ENCODE results near the gene ZNF142. TPM values are rescaled to one million over a fixed set of nuclear protein-coding genes. Genes with fewer than 3 reads are reported as not detected.
"Not testable (repeated sequence)": the region's sequence is repeated elsewhere in the genome, so short reads cannot be mapped to it uniquely, and the experiment has no call there.

The ZNF142 gene
- total RNA-seq, 1 experiment from 2014 or later: 29.2 TPM

DNA sequence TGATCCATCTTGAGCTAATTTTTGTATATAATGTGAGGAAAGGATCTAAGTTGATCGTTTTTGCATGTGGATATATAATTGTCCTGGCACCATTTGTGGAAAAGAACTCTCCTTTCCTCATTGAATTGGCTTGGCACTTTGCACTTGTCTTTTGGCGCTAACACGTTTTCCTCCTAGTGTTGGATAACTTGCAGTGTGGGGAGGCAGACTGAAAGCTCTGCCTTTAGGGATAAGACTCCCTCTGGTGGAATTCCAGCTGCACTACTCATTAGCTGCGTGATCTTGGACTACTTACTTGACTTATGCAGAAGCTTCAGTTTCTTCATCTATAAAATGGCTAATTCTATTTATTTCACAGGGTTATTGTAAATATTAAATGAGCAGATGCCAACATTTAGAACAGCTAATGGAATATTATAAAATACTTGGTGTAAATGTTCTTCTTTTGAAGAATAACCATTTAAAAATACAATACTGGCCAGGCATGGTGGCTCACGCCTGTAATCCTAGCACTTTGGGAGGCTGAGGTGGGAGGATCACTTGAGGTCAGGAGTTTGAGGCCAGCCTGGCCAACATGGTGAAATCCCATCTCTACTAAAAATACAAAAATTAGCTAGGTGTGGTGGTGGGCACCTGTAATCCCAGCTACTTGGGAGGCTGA lies 28.1 kb upstream of the ZNF142 start:
- POLR2A ChIA-PET: interaction anchor here (1.0 kb wide), 1 partner anchor 160 kb away, joined by 3 read pairs; no protein-coding TSS in a partner anchor
- not testable (repeated sequence) for H3K4me1 ChIP-seq (ENCODE audit: control insufficient read depth in 1 of 2, insufficient read depth in 2 of 2, low read length in 2 of 2); H2AFZ ChIP-seq (ENCODE audit: low read depth, low read length, poor library complexity, severe bottlenecking); H4K20me1 ChIP-seq (ENCODE audit: insufficient read depth); H3K27ac ChIP-seq (ENCODE audit: low read depth, low read length); H3K9me2 ChIP-seq (ENCODE audit: insufficient read depth); H3K9ac ChIP-seq (ENCODE audit: low read length); H3K79me2 ChIP-seq (ENCODE audit: insufficient read depth, low read length); H3K9me3 ChIP-seq (ENCODE audit: control insufficient read depth in 1 of 2, insufficient read depth in 1 of 2, low read depth in 1 of 2, low read length in 2 of 2); BruUV-seq (replicated peaks); H3K36me3 ChIP-seq (ENCODE audit: control insufficient read depth in 1 of 2, insufficient read depth in 2 of 2, low read length in 2 of 2); H3K27me3 ChIP-seq (ENCODE audit: insufficient read depth, low read length); H3K4me3 ChIP-seq (replicated peaks in 1 of 2; ENCODE audit: low read depth in 1 of 2, low read length in 2 of 2); H3K4me2 ChIP-seq (ENCODE audit: low read length)
- RAD21 ChIA-PET (ENCODE audit: low non-redundant PET in 1 of 2, low total read pairs in 2 of 2, uncharacterized antibody in 2 of 2, unreplicated experiment in 2 of 2): interaction anchor here (0.8 to 1.2 kb wide), 2 partner anchors 29 kb away, joined by 3 to 7 read pairs; partner anchors contain the start of genes BCS1L (in 1 of the 2) and ZNF142 (in 1 of the 2)
- CTCF ChIA-PET: interaction anchor here (0.8 to 2.3 kb wide), 15 partner anchors 9 to 902 kb away, joined by 3 to 41 read pairs (median 6); partner anchors contain the start of genes AAMP, BCS1L, PNKD and RNF25
- intact Hi-C loops (cut with micrococcal nuclease): loop anchor here (1.0 kb wide), 2 partner anchors 28 to 160 kb away; partner anchors contain the start of genes BCS1L and ZNF142
- DNase-seq (ENCODE audit: low read depth, low spot score) (peak; percentile 73), ATAC-seq (peak; percentile 100)
- peak; percentile 21; the same call in 1 of the 2 replicates for TF ChIP-seq CBX3 (IDR thresholded peaks at IDR 0.05; ENCODE audit: low read depth)
- peak; percentile 30 for TF ChIP-seq YY1 (IDR thresholded peaks at IDR 0.05; ENCODE audit: extremely low read depth, insufficient replicate concordance, low read depth, low read length)
- TF ChIP-seq, protein P1, sequence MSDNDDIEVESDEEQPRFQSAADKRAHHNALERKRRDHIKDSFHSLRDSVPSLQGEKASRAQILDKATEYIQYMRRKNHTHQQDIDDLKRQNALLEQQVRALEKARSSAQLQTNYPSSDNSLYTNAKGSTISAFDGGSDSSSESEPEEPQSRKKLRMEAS (IDR thresholded peaks at IDR 0.05): peak; percentile 46; the same call in 1 of the 2 replicates
- TF ChIP-seq, protein P2, sequence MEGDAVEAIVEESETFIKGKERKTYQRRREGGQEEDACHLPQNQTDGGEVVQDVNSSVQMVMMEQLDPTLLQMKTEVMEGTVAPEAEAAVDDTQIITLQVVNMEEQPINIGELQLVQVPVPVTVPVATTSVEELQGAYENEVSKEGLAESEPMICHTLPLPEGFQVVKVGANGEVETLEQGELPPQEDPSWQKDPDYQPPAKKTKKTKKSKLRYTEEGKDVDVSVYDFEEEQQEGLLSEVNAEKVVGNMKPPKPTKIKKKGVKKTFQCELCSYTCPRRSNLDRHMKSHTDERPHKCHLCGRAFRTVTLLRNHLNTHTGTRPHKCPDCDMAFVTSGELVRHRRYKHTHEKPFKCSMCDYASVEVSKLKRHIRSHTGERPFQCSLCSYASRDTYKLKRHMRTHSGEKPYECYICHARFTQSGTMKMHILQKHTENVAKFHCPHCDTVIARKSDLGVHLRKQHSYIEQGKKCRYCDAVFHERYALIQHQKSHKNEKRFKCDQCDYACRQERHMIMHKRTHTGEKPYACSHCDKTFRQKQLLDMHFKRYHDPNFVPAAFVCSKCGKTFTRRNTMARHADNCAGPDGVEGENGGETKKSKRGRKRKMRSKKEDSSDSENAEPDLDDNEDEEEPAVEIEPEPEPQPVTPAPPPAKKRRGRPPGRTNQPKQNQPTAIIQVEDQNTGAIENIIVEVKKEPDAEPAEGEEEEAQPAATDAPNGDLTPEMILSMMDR (IDR thresholded peaks at IDR 0.05 in 2 of 3, conservative IDR thresholded peaks at IDR 0.05 in 1 of 3; ENCODE audit: borderline replicate concordance in 1 of 3, insufficient read depth in 1 of 3, low read depth in 2 of 3, low read length in 2 of 3): peak; percentile 84 to 94 (median 90)
- 0 out of 2 replicates have a peak, but pooled peaks have one; percentile 25 for TF ChIP-seq SP1 (IDR thresholded peaks at IDR 0.05; ENCODE audit: low read depth)
- peak; percentile 81 for TF ChIP-seq RAD21 (IDR thresholded peaks at IDR 0.05; ENCODE audit: low read depth)
